CD4-positive, alpha-beta T cell treated with Interferon alpha-2 for 1 hour (primary cell): ENCODE data around the gene SLC66A2.
"Not testable (repeated sequence)": the region's sequence is repeated elsewhere in the genome, so short reads cannot be mapped to it uniquely, and the experiment has no call there.

ENCODE experiments used
- DNase-seq, 2 donors: peaks; one replicate each; pipeline ENCODE4 v3.0.0-alpha.2; 2020 to 2022

The SLC66A2 gene

GRCh38 chr18:79951545-79952455, at the start of gene SLC66A2:
Gene SLC66A2 (minus strand): TSS chr18:79951653. CDS start chr18:79950926, 727 bp downstream.
- peak; percentile 91 to 96 for DNase-seq

DNA sequence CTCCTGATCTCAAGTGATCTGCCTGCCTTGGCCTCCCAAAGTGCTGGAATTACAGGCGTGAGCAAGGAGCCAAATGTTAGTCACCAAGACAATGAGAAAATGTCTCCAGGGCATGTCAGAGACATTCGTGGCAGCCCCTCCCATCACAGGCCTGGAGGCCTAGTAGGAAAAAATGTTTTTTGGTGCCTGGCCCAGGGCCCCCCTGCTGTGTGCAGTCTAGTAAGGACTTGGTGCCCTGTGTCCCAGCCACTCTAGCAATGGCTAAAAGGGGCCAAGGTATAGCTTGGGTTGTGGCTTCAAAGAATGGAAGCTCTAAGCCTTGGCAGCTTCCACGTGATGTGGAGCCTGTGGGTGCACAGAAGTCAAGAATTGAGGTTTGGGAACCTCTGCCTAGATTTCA, 49.4 kb upstream of the SLC66A2 start:
- no peak for DNase-seq

DNA sequence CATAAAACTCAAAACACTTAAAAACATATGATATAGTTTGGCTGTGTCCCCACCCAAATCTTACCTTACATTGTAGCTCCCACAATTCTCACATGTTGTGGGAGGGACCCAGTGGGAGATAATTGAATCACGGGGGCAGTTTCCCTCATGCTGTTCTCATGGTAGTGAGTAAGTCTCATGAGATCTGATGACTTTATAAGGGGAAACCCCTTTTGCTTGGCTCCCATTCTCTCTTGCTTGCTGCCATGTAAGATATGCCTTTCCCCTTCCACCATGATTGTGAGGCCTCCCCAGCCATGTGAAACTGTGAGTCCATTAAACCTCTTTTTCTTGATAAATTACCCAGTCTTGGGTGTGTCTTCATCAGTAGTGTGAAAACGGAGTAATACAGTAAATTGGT, 48.2 kb upstream of the SLC66A2 start:
- DNase-seq, result not testable (repeated sequence)

- no peak for DNase-seq
Observed at GRCh38 chr18:79991494-79991893, 40.0 kb upstream of the SLC66A2 start.

DNA sequence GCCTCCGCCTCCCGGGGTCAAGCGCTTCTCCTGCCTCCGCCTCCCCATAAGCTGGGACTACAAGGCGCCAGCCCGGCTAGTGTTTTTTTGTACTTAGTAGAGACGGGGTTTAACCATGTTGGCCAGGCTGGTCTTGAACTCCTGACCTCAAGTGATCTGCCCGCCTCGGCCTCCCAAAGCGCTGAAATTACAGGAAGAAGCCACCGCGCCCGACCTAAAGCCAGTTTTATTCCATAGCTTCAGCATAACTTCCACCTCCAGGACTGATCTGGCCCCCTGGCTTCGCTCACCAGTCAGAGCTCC, 37.7 kb upstream of the SLC66A2 start:
- DNase-seq, result no peak

GRCh38 chr18:79988451-79989194, 37.2 kb upstream of the SLC66A2 start, which contains the start of gene TXNL4A:
Gene TXNL4A (minus strand): TSS chr18:79988563. CDS start chr18:79988392, 171 bp downstream.
- peak; percentile 81 to 85 for DNase-seq

DNA sequence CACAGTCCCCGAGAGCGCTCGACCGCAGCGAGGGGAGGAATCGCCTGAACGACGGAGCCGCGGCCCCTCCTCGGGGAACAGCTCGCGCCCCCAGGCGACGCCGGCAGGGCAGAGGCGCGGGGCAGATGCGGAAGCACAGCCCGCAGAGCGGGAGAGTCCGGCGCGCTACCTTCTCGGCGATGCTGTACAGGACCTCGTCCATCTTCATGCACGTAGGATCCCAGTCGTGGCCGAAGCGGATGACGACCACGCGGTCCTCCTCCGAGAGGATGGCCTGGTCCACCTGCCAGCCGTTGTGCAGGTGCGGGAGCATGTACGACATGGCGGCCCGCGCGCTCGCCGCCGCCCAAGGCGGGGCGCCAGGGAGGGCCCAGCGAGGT, 36.6 kb upstream of the SLC66A2 start:
- peak; percentile 56 to 65 for DNase-seq

GRCh38 chr18:79987566-79987965, 36.1 kb upstream of the SLC66A2 start:
- peak in 1 of 2 donors; percentile 7 for DNase-seq

GRCh38 chr18:79986726-79987125, 35.3 kb upstream of the SLC66A2 start:
- no peak for DNase-seq

GRCh38 chr18:79985172-79985571, 33.7 kb upstream of the SLC66A2 start:
- no peak for DNase-seq

DNA sequence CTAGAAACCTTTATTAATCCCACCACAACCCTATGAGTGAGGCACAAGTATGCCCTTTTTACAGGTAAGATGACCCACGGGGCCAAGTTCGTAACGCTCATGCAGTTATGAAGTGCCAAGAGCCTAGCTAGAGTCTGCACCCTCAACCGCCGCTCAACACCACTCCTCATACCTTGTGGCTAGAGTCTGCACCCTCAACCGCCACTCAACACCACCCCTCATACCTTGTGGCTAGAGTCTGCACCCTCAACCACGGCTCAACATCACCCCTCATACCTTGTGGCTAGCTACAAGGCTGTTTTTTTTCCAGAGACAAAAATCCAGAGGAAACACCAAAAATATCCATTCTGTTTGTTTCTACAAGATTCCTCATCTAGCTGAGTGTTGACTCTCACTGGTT, 32.3 kb upstream of the SLC66A2 start:
- DNase-seq, result no peak

DNA sequence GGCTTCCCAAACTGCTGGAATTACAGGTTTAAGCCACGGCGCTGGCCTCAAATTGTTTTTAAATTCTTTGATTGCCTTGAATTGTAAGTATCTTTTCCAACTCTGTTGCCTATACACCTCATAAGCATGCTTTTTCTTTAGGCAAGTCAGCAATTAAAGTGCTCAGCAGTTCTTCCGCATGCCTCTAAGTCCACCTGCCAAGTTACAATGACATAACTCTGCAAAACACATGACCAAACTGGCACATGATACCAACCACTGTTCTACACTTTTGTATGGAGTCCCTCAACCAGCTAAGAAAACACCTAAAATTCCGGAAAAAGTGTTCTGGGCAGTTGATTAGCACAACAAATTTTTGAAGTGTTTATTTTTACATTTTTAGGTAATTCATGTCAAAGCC, 31.8 kb upstream of the SLC66A2 start:
- DNase-seq, result no peak

DNA sequence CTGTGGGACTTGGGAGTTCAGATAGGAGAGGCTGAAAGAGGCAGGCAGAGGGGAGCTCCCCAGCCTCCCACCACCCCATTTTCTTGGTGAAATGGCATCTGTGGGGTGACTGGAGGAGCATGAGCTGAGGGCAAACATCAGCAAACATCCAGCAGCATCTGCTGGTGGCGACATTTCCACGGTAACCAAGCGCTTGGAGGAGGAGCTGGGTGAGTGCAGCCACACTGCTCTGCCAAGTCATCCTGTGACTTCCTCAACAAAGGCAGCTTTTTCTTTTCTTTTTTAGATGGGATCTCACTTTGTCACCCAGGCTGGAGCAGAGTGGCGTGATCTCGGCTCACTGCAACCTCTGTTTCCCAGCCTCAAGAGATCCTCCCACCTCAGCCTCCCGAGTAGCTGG, 31.3 kb upstream of the SLC66A2 start:
- peak in 1 of 2 donors; percentile 34 for DNase-seq

DNA sequence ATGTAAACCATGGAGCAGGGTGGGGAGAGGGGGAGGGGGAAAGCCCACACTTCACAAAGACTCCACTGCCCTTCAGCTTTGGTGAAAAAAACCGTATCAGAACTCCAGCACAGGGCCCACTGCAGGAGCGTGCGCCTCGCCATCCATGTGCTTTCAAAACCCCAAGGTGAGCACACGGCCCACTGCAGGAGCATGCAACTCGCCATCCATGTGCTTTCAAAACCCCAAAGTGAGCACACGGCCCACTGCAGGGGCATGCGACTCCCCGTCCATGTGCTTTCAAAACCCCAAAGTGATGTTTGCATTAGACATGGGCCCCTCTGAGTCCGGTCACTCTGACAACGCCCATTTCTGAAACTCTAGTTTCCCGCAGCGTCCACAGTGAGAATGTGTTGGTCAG, 29.1 kb upstream of the SLC66A2 start:
- DNase-seq, result no peak

DNA sequence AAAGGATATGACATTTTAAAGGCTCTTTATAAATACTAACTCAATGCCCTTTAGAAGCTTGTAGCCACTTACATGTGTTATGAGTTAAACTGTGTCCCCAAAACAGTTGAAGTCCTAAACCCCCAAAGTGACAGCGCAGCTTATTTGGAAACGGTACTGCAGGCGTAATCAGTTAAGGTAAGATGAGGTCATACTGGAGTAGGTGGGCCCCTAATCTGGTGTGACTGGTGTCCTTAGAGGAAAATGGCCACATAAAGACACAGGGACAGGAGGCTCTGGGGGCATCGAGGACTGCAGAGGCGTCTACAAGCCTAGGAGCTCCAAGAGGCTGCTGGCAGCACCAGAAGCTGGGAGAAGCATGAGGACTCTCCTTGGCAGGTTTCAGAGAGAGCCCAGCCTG, 28.4 kb upstream of the SLC66A2 start:
- DNase-seq, result no peak

DNA sequence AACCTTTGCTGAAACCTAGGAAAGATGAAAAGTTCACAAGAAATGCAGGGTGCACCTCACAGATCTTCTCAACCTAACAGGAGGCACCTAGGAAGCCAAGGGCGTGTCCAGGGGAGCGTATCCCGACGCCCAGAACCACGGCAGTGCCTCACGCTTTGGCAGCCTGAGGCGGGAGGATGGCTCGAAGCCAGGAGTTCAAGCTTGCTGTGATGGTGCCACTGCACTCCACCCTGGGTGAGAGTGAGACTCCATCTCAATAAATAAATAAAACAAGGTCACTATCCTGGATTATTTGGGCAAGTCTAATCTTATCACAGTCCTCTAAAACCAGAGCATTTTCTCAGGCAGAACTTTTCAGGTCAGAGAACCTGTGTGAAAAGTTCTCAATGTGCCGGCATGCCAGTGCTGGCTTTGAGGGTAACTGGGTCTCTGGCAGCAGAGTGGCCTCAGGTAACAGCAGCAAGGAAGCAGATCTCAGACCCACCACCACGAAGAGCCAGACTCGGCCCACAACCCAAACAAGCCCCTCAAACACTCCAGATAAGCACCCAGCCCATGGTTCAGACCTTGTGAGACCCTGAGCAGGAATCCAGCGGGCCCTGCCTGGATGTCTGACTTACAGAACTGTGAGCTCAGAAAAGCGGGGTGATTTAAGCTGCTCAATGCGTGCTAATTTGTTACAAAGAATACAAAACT, 24.7 kb upstream of the SLC66A2 start:
- DNase-seq, result no peak

DNA sequence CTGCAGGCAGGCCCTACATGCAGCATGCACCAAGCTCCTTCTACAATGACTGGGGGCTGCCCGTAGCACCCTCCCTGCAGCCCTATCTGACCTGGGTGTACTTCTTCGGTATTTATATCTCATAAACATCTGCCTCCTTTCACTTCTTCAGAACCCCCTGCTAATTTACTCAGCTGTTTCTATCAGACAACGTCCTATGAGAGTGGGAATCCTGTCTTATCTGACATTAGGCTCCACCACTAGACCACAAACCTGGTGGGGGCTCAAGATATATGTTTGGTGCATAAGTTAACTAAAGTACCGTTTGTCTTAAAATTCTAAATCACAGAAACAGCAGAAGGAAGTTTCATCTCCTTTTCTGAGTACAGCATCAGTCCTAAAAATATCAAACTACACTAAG, 23.6 kb upstream of the SLC66A2 start:
- no peak for DNase-seq

- no peak for DNase-seq
Observed at GRCh38 chr18:79974025-79974654, 22.7 kb upstream of the SLC66A2 start.

GRCh38 chr18:79973517-79973916, 22.1 kb upstream of the SLC66A2 start:
- DNase-seq, result no peak

GRCh38 chr18:79972720-79973119, 21.3 kb upstream of the SLC66A2 start:
- DNase-seq, result no peak

DNA sequence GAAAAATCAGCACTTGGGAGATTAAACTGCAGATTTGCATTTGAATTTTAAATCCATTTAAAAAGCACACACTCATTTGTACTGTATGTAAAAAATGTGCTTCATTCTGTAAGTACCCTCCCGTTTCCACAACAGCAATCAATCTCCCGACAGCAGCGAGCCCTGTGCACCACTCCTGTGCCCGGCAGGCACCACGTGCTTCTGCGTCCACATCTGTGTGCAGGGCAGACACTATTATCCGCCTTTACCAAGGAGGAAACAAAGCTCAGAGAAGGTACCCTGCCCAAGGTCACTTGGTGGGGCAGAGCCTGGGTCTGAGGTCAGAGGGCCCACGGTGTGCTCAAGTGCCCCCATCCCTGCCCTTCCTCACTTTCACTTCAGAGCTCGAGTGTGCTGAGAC, 20.5 kb upstream of the SLC66A2 start:
- DNase-seq, result no peak

DNA sequence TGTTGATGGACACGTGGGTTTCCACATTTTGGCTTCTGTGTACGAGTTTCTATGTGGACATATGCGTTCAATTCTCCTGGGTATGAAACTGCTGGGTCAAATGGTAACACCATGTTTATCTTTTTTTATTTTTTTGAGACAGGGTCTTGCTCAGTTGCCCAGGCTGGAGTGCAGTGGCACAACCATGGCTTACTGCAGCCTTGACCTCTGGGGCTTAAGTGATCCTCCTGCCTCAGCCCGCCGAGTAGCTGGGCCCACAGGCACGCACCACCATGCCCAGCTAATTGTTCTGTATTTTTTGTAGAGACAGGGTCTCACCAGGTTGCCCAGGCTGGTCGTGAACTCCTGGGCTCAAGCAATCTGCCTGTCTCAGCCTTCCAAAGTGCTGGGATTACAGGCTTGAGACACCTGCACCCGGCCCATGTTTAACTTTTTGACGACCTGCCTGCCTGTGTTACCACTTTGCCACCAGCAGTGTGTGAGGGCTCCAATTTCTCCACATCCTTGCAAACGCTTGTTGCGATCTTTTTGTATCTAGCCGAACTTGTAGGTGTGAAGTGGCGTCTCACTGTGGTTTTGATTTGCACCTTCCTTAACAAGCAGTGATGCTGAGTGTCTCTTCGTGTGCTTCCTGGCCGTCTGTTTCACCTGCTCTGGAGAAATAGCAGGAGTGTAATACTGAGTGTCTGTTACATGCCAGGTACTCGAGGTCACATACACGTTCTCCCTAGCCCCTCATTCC, 19.9 kb upstream of the SLC66A2 start:
- DNase-seq, result no peak
